WTC11 (cell line): ENCODE measurements around the gene C1orf226.

Source experiments
- FOXJ3 ChIP-seq: sonication (generic); formaldehyde crosslinking; IDR thresholded peaks from 2 replicates; pipeline ENCODE4 v1.9.0; 2021; ENCODE audit warnings: missing genetic modification reagents, mild to moderate bottlenecking, borderline replicate concordance
- NFE2L1 ChIP-seq: sonication (generic); formaldehyde crosslinking; IDR thresholded peaks from 2 replicates; pipeline ENCODE4 v1.8.1; 2023; ENCODE audit warnings: missing genetic modification reagents
- NR2C2 ChIP-seq: sonication (generic); formaldehyde crosslinking; IDR thresholded peaks from 2 replicates; pipeline ENCODE4 v1.8.0; 2022; ENCODE audit warnings: mild to moderate bottlenecking, missing genetic modification reagents
- NR3C1 ChIP-seq: sonication (generic); formaldehyde crosslinking; conservative IDR thresholded peaks from 2 replicates; pipeline ENCODE4 v1.8.1; 2023; ENCODE audit warnings: low read depth, mild to moderate bottlenecking, missing genetic modification reagents
- TEAD4 ChIP-seq: sonication (generic); formaldehyde crosslinking; IDR thresholded peaks from 2 replicates; pipeline ENCODE4 v1.8.0; 2022; ENCODE audit warnings: mild to moderate bottlenecking, missing genetic modification reagents
- TF ChIP-seq, protein P1 (sequence below): fragments of 200-600 bp; IDR thresholded peaks from 2 replicates; pipeline ENCODE4 v1.8.0; 2022; ENCODE audit warnings: antibody characterized with exemption
- TF ChIP-seq, protein P2 (sequence below): sonication (generic); formaldehyde crosslinking; IDR thresholded peaks from 2 replicates; pipeline ENCODE4 v1.8.1; 2022; ENCODE audit warnings: low read depth, missing genetic modification reagents, borderline replicate concordance
- TF ChIP-seq, protein P3 (sequence below): sonication (generic); formaldehyde crosslinking; conservative IDR thresholded peaks from 2 replicates; pipeline ENCODE4 v1.8.1; 2022; ENCODE audit warnings: mild to moderate bottlenecking, missing genetic modification reagents
- TF ChIP-seq, protein P4 (sequence below): sonication (generic); formaldehyde crosslinking; IDR thresholded peaks from 2 replicates; pipeline ENCODE4 v1.8.0; 2023; ENCODE audit warnings: mild to moderate bottlenecking, missing genetic modification reagents
- TF ChIP-seq, protein P5 (sequence below): sonication (generic); formaldehyde crosslinking; IDR thresholded peaks from 2 replicates; pipeline ENCODE4 v1.8.0; 2023; ENCODE audit warnings: missing genetic modification reagents
- TF ChIP-seq, protein P6 (sequence below): sonication (generic); formaldehyde crosslinking; IDR thresholded peaks from 2 replicates; pipeline ENCODE4 v1.8.0; 2022; ENCODE audit warnings: mild to moderate bottlenecking, missing genetic modification reagents
- TF ChIP-seq, protein P7 (sequence below): sonication (generic); formaldehyde crosslinking; IDR thresholded peaks from 2 replicates; pipeline ENCODE4 v1.8.0; 2022; ENCODE audit warnings: mild to moderate bottlenecking, missing genetic modification reagents

DNA sequence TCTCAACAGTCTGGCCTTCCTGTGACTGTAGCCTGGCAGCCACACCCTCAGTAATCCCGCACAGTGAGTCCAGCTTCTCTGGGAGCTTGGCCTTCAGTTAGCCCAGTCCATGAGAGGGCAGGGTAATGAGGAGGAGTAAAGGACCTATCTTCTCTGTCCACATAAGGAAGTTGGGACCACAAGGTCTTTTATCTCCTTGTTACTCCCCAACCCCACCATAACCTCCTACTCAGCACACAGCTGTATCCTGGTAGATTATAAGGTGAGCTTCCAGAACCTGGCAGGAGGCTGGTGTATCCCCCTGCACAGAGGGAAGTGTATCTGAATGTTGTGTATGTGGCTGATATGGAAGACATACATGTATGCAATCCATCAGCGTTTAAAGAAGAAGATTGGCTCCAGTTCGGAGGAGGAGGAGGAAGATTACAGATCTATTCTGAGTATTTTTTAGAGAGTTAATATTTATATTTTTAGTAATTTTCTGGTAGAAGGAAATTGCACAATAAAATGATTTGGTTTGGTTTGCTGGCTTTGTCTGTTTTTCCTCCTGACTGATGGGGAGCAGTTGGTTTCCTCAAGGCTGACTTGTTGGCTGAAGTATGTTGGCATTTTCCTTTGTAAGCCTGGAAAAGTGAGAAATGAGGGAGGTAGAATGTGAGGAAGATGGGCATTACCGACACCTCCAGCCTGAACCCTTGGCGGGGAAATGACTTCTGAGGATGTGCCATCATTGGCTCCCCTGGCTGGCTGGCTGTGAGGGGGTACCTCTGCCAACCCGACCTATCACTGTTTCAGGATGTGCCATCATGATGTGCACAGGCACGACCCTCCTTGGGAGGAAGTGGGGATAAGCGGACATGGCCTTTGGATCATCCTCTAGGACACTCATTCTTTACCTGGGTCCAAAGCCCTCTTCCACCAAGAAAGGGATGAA, 5.0 kb downstream of the C1orf226 start:
- TF ChIP-seq, protein P1, sequence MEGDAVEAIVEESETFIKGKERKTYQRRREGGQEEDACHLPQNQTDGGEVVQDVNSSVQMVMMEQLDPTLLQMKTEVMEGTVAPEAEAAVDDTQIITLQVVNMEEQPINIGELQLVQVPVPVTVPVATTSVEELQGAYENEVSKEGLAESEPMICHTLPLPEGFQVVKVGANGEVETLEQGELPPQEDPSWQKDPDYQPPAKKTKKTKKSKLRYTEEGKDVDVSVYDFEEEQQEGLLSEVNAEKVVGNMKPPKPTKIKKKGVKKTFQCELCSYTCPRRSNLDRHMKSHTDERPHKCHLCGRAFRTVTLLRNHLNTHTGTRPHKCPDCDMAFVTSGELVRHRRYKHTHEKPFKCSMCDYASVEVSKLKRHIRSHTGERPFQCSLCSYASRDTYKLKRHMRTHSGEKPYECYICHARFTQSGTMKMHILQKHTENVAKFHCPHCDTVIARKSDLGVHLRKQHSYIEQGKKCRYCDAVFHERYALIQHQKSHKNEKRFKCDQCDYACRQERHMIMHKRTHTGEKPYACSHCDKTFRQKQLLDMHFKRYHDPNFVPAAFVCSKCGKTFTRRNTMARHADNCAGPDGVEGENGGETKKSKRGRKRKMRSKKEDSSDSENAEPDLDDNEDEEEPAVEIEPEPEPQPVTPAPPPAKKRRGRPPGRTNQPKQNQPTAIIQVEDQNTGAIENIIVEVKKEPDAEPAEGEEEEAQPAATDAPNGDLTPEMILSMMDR, result no peak
- no peak for TF ChIP-seq NFE2L1 (CRISPR knock-in tag)
- TF ChIP-seq NR2C2 (CRISPR knock-in tag), result no peak
- TF ChIP-seq, protein P2, sequence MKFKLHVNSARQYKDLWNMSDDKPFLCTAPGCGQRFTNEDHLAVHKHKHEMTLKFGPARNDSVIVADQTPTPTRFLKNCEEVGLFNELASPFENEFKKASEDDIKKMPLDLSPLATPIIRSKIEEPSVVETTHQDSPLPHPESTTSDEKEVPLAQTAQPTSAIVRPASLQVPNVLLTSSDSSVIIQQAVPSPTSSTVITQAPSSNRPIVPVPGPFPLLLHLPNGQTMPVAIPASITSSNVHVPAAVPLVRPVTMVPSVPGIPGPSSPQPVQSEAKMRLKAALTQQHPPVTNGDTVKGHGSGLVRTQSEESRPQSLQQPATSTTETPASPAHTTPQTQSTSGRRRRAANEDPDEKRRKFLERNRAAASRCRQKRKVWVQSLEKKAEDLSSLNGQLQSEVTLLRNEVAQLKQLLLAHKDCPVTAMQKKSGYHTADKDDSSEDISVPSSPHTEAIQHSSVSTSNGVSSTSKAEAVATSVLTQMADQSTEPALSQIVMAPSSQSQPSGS (CRISPR knock-in tag), result no peak
- TF ChIP-seq TEAD4 (CRISPR knock-in tag), result no peak
- TF ChIP-seq, protein P3, sequence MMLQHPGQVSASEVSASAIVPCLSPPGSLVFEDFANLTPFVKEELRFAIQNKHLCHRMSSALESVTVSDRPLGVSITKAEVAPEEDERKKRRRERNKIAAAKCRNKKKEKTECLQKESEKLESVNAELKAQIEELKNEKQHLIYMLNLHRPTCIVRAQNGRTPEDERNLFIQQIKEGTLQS (CRISPR knock-in tag), result no peak
- TF ChIP-seq, protein P4, sequence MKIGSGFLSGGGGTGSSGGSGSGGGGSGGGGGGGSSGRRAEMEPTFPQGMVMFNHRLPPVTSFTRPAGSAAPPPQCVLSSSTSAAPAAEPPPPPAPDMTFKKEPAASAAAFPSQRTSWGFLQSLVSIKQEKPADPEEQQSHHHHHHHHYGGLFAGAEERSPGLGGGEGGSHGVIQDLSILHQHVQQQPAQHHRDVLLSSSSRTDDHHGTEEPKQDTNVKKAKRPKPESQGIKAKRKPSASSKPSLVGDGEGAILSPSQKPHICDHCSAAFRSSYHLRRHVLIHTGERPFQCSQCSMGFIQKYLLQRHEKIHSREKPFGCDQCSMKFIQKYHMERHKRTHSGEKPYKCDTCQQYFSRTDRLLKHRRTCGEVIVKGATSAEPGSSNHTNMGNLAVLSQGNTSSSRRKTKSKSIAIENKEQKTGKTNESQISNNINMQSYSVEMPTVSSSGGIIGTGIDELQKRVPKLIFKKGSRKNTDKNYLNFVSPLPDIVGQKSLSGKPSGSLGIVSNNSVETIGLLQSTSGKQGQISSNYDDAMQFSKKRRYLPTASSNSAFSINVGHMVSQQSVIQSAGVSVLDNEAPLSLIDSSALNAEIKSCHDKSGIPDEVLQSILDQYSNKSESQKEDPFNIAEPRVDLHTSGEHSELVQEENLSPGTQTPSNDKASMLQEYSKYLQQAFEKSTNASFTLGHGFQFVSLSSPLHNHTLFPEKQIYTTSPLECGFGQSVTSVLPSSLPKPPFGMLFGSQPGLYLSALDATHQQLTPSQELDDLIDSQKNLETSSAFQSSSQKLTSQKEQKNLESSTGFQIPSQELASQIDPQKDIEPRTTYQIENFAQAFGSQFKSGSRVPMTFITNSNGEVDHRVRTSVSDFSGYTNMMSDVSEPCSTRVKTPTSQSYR (CRISPR knock-in tag), result no peak
- TF ChIP-seq, protein P5, sequence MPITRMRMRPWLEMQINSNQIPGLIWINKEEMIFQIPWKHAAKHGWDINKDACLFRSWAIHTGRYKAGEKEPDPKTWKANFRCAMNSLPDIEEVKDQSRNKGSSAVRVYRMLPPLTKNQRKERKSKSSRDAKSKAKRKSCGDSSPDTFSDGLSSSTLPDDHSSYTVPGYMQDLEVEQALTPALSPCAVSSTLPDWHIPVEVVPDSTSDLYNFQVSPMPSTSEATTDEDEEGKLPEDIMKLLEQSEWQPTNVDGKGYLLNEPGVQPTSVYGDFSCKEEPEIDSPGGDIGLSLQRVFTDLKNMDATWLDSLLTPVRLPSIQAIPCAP (CRISPR knock-in tag), result no peak
- TF ChIP-seq, protein P6, sequence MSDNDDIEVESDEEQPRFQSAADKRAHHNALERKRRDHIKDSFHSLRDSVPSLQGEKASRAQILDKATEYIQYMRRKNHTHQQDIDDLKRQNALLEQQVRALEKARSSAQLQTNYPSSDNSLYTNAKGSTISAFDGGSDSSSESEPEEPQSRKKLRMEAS (CRISPR knock-in tag), result no peak
- no peak for TF ChIP-seq NR3C1 (CRISPR knock-in tag)
- TF ChIP-seq, protein P7, sequence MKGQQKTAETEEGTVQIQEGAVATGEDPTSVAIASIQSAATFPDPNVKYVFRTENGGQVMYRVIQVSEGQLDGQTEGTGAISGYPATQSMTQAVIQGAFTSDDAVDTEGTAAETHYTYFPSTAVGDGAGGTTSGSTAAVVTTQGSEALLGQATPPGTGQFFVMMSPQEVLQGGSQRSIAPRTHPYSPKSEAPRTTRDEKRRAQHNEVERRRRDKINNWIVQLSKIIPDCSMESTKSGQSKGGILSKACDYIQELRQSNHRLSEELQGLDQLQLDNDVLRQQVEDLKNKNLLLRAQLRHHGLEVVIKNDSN, result no peak
- no peak for TF ChIP-seq FOXJ3 (CRISPR knock-in tag)
